Spleen (tissue), 7 donors: ENCODE results near the gene MKNK1.

ENCODE experiments used
- CTCF ChIP-seq, 11 experiments: fragments of 200-600 bp in 7 of 11; fragments of 450-650 bp in 4 of 11; sonication (generic) in 4 of 11; IDR thresholded peaks in 8 of 11; conservative IDR thresholded peaks in 3 of 11; 1 replicate in 7 of 11; 2 replicates in 4 of 11; pipeline versions ENCODE4 v1.4.0 to v1.8.0; 2016 to 2021; ENCODE audit warnings: antibody characterized with exemption in 11 of 11, inconsistent platforms in 4 of 11, mild to moderate bottlenecking in 1 of 11
- POLR2A ChIP-seq, 3 donors: fragments of 450-650 bp; IDR thresholded peaks; one replicate each; pipeline ENCODE4 v1.5.1; 2017; ENCODE audit warnings: antibody characterized with exemption in 3 of 3, mild to moderate bottlenecking in 1 of 3
- POLR2AphosphoS5 ChIP-seq, 3 donors: sonication (generic); formaldehyde crosslinking; IDR thresholded peaks; one replicate each; pipeline ENCODE4 v1.5.1; 2017; ENCODE audit warnings: antibody characterized with exemption in 3 of 3
- donor health status: DM: no; HTN: no; CAD: no; lungs with moderate emphysema.
- donor health status: DM: no; HTN: no; CAD: no.
- donor health status: DM: no; HTN: no; CAD: no.

GRCh38 chr1:46577671-46578070 is 26.4 kb downstream of the MKNK1 start:
- TF ChIP-seq CTCF (IDR thresholded peaks at IDR 0.05 in 8 of 11, conservative IDR thresholded peaks at IDR 0.05 in 3 of 11) (no peak), POLR2A (IDR thresholded peaks at IDR 0.05) (no peak), POLR2AphosphoS5 (IDR thresholded peaks at IDR 0.05) (no peak)
